Prostate gland (tissue), 2 donors: ENCODE data around the gene HNRNPU. TPM values are rescaled to one million over a fixed set of nuclear protein-coding genes. Genes with fewer than 3 reads are reported as not detected.

ENCODE experiments used
- DNase-seq: peaks from one replicate; pipeline ENCODE4 v3.0.0-alpha.2; 2019; ENCODE audit warnings: low spot score
- H3K27ac ChIP-seq, 2 donors: fragments of 200-600 bp; sonication (generic); 2 replicates each; pipeline ENCODE4 v1.5.1; 2017 to 2019
- H3K27me3 ChIP-seq: fragments of 200-600 bp; sonication (generic); replicated peaks from 2 replicates; pipeline ENCODE4 v1.5.1; 2019; ENCODE audit not compliant: insufficient read depth
- H3K36me3 ChIP-seq, 2 donors: fragments of 200-600 bp; sonication (generic); 1 replicate in 1 of 2; 2 replicates in 1 of 2; pipeline versions ENCODE4 v1.5.1 to v1.8.1; 2017 to 2019
- H3K4me1 ChIP-seq: fragments of 200-600 bp; sonication (generic); replicated peaks from 2 replicates; pipeline ENCODE4 v1.5.1; 2019
- H3K4me3 ChIP-seq, 2 donors: fragments of 200-600 bp; sonication (generic); 2 replicates each; pipeline ENCODE4 v1.5.1; 2017 to 2019
- H3K9me3 ChIP-seq: fragments of 200-600 bp; sonication (generic); 2 replicates; pipeline ENCODE4 v1.5.1; 2017
- CTCF ChIP-seq, 4 experiments: fragments of 200-600 bp in 2 of 4; fragments of 450-650 bp in 2 of 4; sonication (generic) in 2 of 4; IDR thresholded peaks; 1 replicate in 3 of 4; 2 replicates in 1 of 4; pipeline ENCODE4 v1.5.1; 2016 to 2019; ENCODE audit warnings: antibody characterized with exemption in 4 of 4, mild to moderate bottlenecking in 2 of 4, moderate library complexity in 2 of 4
- POLR2A ChIP-seq: fragments of 450-650 bp; IDR thresholded peaks from one replicate; pipeline ENCODE4 v1.6.1; 2016; ENCODE audit warnings: antibody characterized with exemption, mild to moderate bottlenecking
- POLR2AphosphoS5 ChIP-seq: sonication (generic); formaldehyde crosslinking; IDR thresholded peaks from one replicate; pipeline ENCODE4 v1.6.1; 2017; ENCODE audit warnings: antibody characterized with exemption
- WGBS: methylation state at CpG from one replicate; pipeline ENCODE4 v1.1.5; 2018; 5-methylcytosine and 5-hydroxymethylcytosine counted together
- intact Hi-C: fragments of 100-400 bp; cut with DNase I; formaldehyde crosslinking; loops from one replicate; pipeline ENCODE4 v1.14.2; 2022
- total RNA-seq, 2 donors: library from RNA; depleted of rRNA; stranded (reverse); fragments of >200 nt; gene quantifications; one replicate each; pipeline ENCODE4 v1.1.0, GENCODE V29; 2016

The HNRNPU gene
- total RNA-seq, 2 donors from 2014 or later = 302 to 350 TPM

DNA sequence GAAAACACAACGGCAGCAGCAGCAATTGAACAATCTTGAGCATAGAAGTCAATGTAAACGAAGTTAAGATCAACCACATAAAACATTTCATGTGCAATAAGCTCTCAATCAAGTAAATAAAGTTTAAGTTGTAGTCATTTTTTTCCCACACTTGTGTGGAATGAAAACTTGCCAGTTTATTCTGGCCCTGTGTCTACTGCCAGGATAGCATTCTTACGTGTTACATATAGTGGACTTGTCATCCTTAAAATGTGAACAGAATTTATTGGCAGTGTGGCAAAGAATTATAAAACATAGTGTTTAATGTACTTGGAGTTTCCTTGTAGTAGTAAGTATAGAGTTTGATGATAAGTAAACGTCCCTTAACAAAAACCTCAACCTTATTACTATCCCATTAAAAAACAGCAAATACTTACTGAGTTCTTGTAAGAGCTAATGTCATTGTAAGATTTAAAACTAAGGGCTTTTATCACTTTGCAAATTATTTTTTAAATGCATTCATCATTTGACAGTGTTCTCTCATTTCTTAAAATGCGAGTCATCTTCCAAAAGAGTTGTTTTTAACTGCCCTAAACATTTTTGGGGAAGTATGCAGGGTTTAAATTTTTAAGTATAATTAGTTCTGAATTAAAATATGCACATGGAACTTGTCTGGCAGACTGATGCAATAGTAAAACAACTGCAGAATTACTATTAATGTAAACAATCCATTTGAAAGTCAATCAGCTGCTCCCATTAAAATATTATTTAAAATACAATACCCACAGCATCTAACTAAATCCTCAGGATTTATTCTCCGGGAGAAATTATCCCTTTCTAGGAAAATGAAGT, 21.0 kb downstream of the HNRNPU start:
- 48% methylated on average over 6 of the region's 6 CpGs for WGBS
- intact Hi-C loops = no loop called here
- Histone ChIP-seq H3K9me3 (no peaks in the 10 kb centered on the region), H3K4me1 (peaks cover 4% of the 10 kb centered on the region), H3K36me3 (peaks cover 0 to 2% of the 10 kb centered on the region in 2 donors), H3K27ac (no peak overlapping the region), H3K4me3 (no peak overlapping the region), H3K27me3 (no peaks in the 10 kb centered on the region)
- no peak for DNase-seq
- TF ChIP-seq POLR2A = no peak

DNA sequence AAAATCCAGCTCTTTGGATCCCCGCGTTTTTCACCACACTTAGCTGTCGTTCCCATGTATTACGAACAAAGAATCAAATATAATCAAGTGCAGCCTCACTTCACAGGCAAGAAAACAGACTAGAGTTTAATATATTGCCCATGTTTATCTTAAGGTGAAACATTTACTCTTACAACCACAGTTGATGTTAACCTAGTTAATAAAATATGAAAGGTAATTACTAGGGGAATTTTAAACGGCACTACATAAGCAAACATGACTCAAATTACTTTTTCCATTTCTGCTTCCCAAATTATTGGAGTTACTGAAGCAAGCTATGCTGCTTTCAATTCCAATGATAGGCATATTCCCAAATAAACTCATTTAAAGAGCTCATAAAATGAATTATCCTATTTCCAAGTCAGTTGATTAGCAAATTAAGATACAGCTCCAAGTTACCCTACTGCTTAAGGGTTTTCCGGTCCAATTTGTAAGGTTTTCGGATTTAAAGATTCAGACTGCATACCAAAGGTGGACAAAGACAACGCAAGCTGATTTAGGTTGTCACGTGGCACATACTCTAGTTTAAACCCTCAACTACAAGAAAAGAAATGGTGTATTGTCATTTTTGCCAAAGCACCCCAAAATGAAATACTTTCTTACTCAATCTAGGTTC, 22.9 kb downstream of the HNRNPU start:
- intact Hi-C loops = no loop called here
- TF ChIP-seq POLR2AphosphoS5 (peak; percentile 24), CTCF (IDR thresholded peaks at IDR 0.05) (no peak)
- DNase-seq = no peak
- Histone ChIP-seq H3K36me3 (peaks cover 0 to 2% of the 10 kb centered on the region in 2 donors), H3K27ac (peak overlapping the region; percentile 56 to 59), H3K4me3 (no peak overlapping the region), H3K27me3 (no peaks in the 10 kb centered on the region), H3K4me1 (peaks cover 4% of the 10 kb centered on the region), H3K9me3 (no peaks in the 10 kb centered on the region)
- WGBS = 22% methylated on average over 9 of the region's 9 CpGs

DNA sequence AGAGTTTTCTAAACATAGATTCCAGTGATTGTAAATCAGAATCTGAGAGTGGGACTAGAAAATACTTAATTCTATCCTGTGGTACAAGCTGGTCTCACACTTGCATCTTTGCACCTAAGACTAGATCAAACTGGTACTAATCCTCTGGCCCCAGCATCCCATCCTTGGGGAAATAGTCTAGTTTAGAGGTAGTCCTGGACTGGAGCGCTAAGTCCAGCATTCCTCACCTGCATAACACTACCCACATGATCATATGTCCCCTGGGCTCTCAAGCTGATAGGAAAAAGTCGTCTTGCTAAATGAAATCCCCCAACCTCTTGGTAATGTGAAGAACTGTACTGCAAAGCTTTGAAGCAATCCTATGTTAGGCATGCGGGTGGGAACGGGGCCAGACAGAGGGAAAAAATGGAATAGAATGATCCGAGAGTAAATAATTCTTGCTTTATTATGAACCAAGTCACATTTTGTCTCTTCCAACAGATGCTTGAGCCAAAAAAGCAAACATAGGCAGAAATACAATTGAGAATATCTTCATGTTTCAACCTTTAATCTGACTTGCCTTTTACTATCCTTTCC, 24.0 kb downstream of the HNRNPU start:
- peak; percentile 50 for DNase-seq
- WGBS = 23% methylated on average over 5 of the region's 5 CpGs
- TF ChIP-seq POLR2AphosphoS5 = peak; percentile 55
- no peak for TF ChIP-seq CTCF (IDR thresholded peaks at IDR 0.05)
- no peak for TF ChIP-seq POLR2A
- H3K27me3 ChIP-seq = no peaks in the 10 kb centered on the region
- H3K9me3 ChIP-seq = no peaks in the 10 kb centered on the region
- H3K36me3 ChIP-seq = peaks cover 0 to 2% of the 10 kb centered on the region in 2 donors
- no peak overlapping the region for H3K4me3 ChIP-seq
- H3K27ac ChIP-seq = peak overlapping the region; percentile 56 to 59
- peaks cover 4% of the 10 kb centered on the region for H3K4me1 ChIP-seq
- intact Hi-C loops = no loop called here

- peaks cover 4% of the 10 kb centered on the region for H3K4me1 ChIP-seq
- no peak for DNase-seq
- intact Hi-C loops = no loop called here
- peaks cover 0 to 2% of the 10 kb centered on the region in 2 donors for H3K36me3 ChIP-seq
- no peaks in the 10 kb centered on the region for H3K27me3 ChIP-seq
- H3K27ac ChIP-seq = peak overlapping the region in 1 of 2 donors; percentile 12
- H3K9me3 ChIP-seq = no peaks in the 10 kb centered on the region
- 19% methylated on average over 2 of the region's 2 CpGs for WGBS
- no peak overlapping the region for H3K4me3 ChIP-seq
- no peak for TF ChIP-seq POLR2AphosphoS5
- TF ChIP-seq CTCF (IDR thresholded peaks at IDR 0.05) = no peak
- no peak for TF ChIP-seq POLR2A
Measured at GRCh38 chr1:244839656-244840055, 24.7 kb downstream of the HNRNPU start.

DNA sequence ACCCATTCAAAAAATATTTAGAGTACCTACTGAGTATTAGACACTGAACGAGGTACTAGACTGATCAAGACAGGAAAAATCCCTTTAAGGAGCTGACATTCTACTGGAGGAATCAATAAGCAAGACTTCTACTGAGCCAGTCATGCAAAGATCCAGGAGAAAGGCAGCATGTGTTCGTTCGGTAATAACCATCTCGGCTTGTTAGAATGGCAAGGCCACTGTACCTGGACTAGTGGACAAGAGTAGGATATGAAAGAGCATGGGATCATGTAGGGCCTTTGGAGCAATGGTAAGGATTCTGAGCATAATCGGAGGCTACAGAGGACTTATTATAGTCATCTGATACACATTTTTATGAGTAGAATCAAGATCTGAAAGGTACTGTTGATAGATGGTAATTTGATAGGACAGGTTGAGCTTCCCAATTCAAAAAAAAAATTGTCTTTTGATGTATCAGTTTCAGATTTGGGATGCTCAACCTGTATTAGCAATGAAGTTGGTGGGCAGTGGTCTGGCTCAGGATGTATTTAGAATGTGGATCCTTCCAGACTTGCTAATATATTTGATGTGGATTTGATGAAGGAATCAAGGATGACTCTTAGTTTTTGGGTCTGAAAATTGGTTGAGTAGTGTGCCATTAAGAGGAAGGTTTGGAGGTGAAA, 26.6 kb downstream of the HNRNPU start:
- Histone ChIP-seq H3K4me3 (no peak overlapping the region), H3K4me1 (peaks cover 4% of the 10 kb centered on the region), H3K27ac (peak overlapping the region in 1 of 2 donors; percentile 99), H3K36me3 (no peaks in the 10 kb centered on the region), H3K9me3 (no peaks in the 10 kb centered on the region), H3K27me3 (no peaks in the 10 kb centered on the region)
- TF ChIP-seq POLR2A = no peak
- no peak for TF ChIP-seq POLR2AphosphoS5
- TF ChIP-seq CTCF (IDR thresholded peaks at IDR 0.05) = no peak
- 65% methylated on average over 5 of the region's 5 CpGs for WGBS
- no peak for DNase-seq
- intact Hi-C loops = no loop called here
